DMS79 (cell line): ENCODE measurements around the gene A1BG.
A peak's percentile ranks its signal among the peaks of the same experiment; 100 is the strongest.
"Not testable (repeated sequence)": the region's sequence is repeated elsewhere in the genome, so short reads cannot be mapped to it uniquely, and the experiment has no call there.

ENCODE experiments used
- DNase-seq: peaks from one replicate; lab custom pipeline; 2025; lab: John Stamatoyannopoulos, UW

Gene A1BG

GRCh38 chr19:58386576-58387337 is 33.5 kb upstream of the A1BG start, which contains the start of gene RPS5:
Gene RPS5 (plus strand): TSS chr19:58387269. CDS start chr19:58388138, 869 bp downstream.
- DNase-seq, result peak; percentile 96

- DNase-seq, result no peak
Observed at GRCh38 chr19:58385891-58386575, 32.7 kb upstream of the A1BG start.

- DNase-seq, result no peak
Observed at GRCh38 chr19:58385313-58385890, 32.1 kb upstream of the A1BG start.

- DNase-seq, result no peak
Observed at GRCh38 chr19:58382997-58383603, 29.8 kb upstream of the A1BG start.

- no peak for DNase-seq
Observed at GRCh38 chr19:58381460-58382212, 28.3 kb upstream of the A1BG start.

- peak; percentile 100 for DNase-seq
Observed at GRCh38 chr19:58380662-58381459, 27.6 kb upstream of the A1BG start, which contains the start of gene ZNF837. Gene ZNF837 (minus strand): TSS chr19:58381030. CDS start chr19:58369332, 11,698 bp downstream.

GRCh38 chr19:58380037-58380661 is 26.9 kb upstream of the A1BG start:
- no peak for DNase-seq

- no peak for DNase-seq
Observed at GRCh38 chr19:58379246-58379645, 26.0 kb upstream of the A1BG start.

GRCh38 chr19:58376724-58377123 is 23.4 kb upstream of the A1BG start:
- DNase-seq, result not testable (repeated sequence)

- no peak for DNase-seq
Observed at GRCh38 chr19:58374200-58374599, 20.9 kb upstream of the A1BG start.

GRCh38 chr19:58372311-58373133 is 19.2 kb upstream of the A1BG start:
- no peak for DNase-seq

GRCh38 chr19:58368561-58369360 is 15.5 kb upstream of the A1BG start:
- no peak for DNase-seq

- no peak for DNase-seq
Observed at GRCh38 chr19:58367698-58368454, 14.6 kb upstream of the A1BG start.

GRCh38 chr19:58366585-58367430 is 13.5 kb upstream of the A1BG start:
- no peak for DNase-seq

- no peak for DNase-seq
Observed at GRCh38 chr19:58364146-58364545, 10.9 kb upstream of the A1BG start.

- peak; percentile 90 for DNase-seq
Observed at GRCh38 chr19:58362272-58362994, 9.1 kb upstream of the A1BG start, which contains the start of gene ZNF497. Gene ZNF497 (minus strand): TSS chr19:58362751. CDS start chr19:58357635, 5,116 bp downstream.
